ENCODE results near the gene FHAD1. TPM values are rescaled to one million over a fixed set of nuclear protein-coding genes. Genes with fewer than 3 reads are reported as not detected.

Gene FHAD1
- total and polyA plus RNA-seq, 2 of the 13 experiments (the other 11 are each of a cell fraction or from before 2014, with no cell fraction given): not detected

DNA sequence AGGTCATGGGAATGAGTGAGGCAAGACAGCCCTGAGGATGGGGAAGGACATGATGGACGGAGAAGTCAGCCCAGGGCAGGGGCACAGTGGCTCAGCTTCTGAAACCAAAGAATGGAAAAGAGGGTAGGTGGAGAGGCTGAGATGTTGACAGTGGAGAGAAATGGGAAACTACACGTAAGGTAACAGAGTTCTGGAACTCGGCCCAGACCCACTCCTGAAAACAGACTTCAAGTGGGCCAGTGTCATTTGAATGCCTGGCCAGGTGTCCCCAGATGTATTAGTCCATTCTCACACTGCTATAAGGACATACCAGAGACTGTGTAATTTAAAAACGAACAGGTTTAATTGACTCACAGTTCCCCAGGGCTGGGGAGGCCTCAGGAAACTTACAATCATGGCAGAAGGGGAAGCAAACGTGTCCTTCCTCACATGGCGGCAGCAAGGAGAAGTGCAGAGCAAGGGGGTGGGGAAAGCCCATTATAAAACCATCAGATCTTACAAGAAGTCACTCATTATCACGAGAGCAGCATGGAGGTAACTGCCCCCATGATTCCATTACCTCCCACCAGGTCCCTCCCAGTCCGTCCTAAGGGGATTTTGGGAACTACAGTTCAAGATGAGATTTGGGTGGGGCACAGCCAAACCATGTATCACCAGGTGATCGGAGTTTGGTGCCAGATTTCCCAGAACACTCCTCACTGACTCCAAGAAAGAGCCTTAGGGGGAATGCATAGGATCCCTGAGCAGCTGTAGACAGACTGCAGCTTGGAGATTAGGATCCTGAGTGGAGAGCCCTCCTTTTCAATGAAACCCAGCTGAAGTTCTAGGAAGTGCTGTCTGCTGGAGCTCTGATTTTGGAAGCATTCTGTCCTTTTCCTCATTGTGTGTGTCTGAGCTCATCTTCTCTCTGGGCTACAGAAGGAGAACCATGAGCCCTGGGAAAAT lies 40.3 kb downstream of the FHAD1 start (continued):
- TF ChIP-seq SRSF1 (optimal IDR thresholded peaks at IDR 0.05; ENCODE audit: low read depth, low read length) (no peak), MXD3 (CRISPR knock-in tag; IDR thresholded peaks at IDR 0.05) (no peak), REXO4 (CRISPR knock-in tag; IDR thresholded peaks at IDR 0.05; ENCODE audit: borderline replicate concordance) (no peak)

- no TSS peak for BruUV-seq (replicated peaks)
- H3K4me2 ChIP-seq (ENCODE audit: low read depth, low read length): no peak overlapping the region
- WGBS (ENCODE audit: low lambda C conversion rate): 12% methylated on average over 10 of the region's 10 CpGs
- no peaks in the 10 kb centered on the region for H3K36me3 ChIP-seq (replicated peaks in 1 of 2; ENCODE audit: control insufficient read depth in 1 of 2, insufficient read depth in 2 of 2, low read length in 2 of 2)
- in situ Hi-C loops (cut with HindIII; ENCODE audit: extremely low pct_ligation_motif_present, low pct_unique_long_range_greater_than_20kb): no loop called here
- H3K4me3 ChIP-seq (replicated peaks in 1 of 3; ENCODE audit: insufficient read depth in 1 of 3, low read depth in 2 of 3, low read length in 3 of 3): no peak overlapping the region
- ChIA-PET CTCF (ENCODE audit: low intra/inter-chr PET ratio, low total read pairs) (no interaction called here), POLR2A (no interaction called here)
- no peak overlapping the region for H2AFZ ChIP-seq (ENCODE audit: low read length)
- H3K27ac ChIP-seq (ENCODE audit: extremely low read length, insufficient read depth, low read length): no peak overlapping the region
- H3K9me3 ChIP-seq (ENCODE audit: low read length): no peaks in the 10 kb centered on the region
- DNase-seq (ENCODE audit: low spot score) (no peak), ATAC-seq (no peak), FAIRE-seq (no peak)
- H3K4me1 ChIP-seq (ENCODE audit: insufficient read depth, low read length): peaks cover 16% of the 10 kb centered on the region
- intact Hi-C loops (cut with micrococcal nuclease; ENCODE audit: unreplicated experiment): no loop called here
- H3K79me2 ChIP-seq (ENCODE audit: insufficient read depth, low read length): no peaks in the 10 kb centered on the region
- peaks cover 2 to 23% of the 10 kb centered on the region in 2 experiments; a peak in 2 of 5 replicates for H3K27me3 ChIP-seq (ENCODE audit: control insufficient read depth in 1 of 2, insufficient read depth in 2 of 2, low read length in 2 of 2)
- no peak overlapping the region for H3K9ac ChIP-seq (ENCODE audit: insufficient read depth, low read depth, low read length)
- H4K20me1 ChIP-seq (ENCODE audit: insufficient read depth, low read length): no peaks in the 10 kb centered on the region
- TF ChIP-seq TCF12 (IDR thresholded peaks at IDR 0.05): no peak
- TF ChIP-seq TCF12 (CRISPR knock-in tag; IDR thresholded peaks at IDR 0.05): no peak
- TF ChIP-seq, protein P1, sequence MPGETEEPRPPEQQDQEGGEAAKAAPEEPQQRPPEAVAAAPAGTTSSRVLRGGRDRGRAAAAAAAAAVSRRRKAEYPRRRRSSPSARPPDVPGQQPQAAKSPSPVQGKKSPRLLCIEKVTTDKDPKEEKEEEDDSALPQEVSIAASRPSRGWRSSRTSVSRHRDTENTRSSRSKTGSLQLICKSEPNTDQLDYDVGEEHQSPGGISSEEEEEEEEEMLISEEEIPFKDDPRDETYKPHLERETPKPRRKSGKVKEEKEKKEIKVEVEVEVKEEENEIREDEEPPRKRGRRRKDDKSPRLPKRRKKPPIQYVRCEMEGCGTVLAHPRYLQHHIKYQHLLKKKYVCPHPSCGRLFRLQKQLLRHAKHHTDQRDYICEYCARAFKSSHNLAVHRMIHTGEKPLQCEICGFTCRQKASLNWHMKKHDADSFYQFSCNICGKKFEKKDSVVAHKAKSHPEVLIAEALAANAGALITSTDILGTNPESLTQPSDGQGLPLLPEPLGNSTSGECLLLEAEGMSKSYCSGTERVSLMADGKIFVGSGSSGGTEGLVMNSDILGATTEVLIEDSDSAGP (CRISPR knock-in tag; IDR thresholded peaks at IDR 0.05; ENCODE audit: borderline replicate concordance): no peak
- TF ChIP-seq KDM5B (CRISPR knock-in tag; IDR thresholded peaks at IDR 0.05; ENCODE audit: borderline replicate concordance): no peak
- no peak for TF ChIP-seq MED8 (CRISPR knock-in tag; IDR thresholded peaks at IDR 0.05; ENCODE audit: insufficient replicate concordance)
- TF ChIP-seq, protein P2, sequence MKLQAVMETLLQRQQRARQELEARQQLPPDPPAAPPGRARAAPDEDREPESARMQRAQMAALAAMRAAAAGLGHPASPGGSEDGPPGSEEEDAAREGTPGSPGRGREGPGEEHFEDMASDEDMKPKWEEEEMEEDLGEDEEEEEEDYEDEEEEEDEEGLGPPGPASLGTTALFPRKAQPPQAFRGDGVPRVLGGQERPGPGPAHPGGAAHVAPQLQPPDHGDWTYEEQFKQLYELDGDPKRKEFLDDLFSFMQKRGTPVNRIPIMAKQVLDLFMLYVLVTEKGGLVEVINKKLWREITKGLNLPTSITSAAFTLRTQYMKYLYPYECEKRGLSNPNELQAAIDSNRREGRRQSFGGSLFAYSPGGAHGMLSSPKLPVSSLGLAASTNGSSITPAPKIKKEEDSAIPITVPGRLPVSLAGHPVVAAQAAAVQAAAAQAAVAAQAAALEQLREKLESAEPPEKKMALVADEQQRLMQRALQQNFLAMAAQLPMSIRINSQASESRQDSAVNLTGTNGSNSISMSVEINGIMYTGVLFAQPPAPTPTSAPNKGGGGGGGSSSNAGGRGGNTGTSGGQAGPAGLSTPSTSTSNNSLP (IDR thresholded peaks at IDR 0.05; ENCODE audit: low read depth, low read length): no peak
- TF ChIP-seq, protein P3, sequence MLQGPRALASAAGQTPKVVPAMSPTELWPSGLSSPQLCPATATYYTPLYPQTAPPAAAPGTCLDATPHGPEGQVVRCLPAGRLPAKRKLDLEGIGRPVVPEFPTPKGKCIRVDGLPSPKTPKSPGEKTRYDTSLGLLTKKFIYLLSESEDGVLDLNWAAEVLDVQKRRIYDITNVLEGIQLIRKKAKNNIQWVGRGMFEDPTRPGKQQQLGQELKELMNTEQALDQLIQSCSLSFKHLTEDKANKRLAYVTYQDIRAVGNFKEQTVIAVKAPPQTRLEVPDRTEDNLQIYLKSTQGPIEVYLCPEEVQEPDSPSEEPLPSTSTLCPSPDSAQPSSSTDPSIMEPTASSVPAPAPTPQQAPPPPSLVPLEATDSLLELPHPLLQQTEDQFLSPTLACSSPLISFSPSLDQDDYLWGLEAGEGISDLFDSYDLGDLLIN (CRISPR knock-in tag; IDR thresholded peaks at IDR 0.05; ENCODE audit: borderline replicate concordance): no peak
- no peak for TF ChIP-seq ZNF34 (CRISPR knock-in tag; IDR thresholded peaks at IDR 0.05; ENCODE audit: borderline replicate concordance)
- peak; percentile 85 for TF ChIP-seq MAFF (IDR thresholded peaks at IDR 0.05; ENCODE audit: low read depth, low read length)
- no peak for TF ChIP-seq ZFP62 (CRISPR knock-in tag; IDR thresholded peaks at IDR 0.05)
- TF ChIP-seq PHF8 (CRISPR knock-in tag; IDR thresholded peaks at IDR 0.05): no peak
These were observed 41.3 kb downstream of the FHAD1 start for GRCh38 chr1:15288173-15288926.

All from HepG2 (cell line).